IPS DF 4.7 (cell line): ENCODE results near the gene SUPT5H.
"Not testable (repeated sequence)": the region's sequence is repeated elsewhere in the genome, so short reads cannot be mapped to it uniquely, and the experiment has no call there.

Source experiments
- DNase-seq: peaks from one replicate; pipeline ENCODE4 v3.0.0-alpha.2; 2013; ENCODE audit warnings: low spot score; ENCODE audit errors: extremely low read depth

SUPT5H gene

GRCh38 chr19:39425744-39426143 is 19.6 kb upstream of the SUPT5H start:
- no peak for DNase-seq

GRCh38 chr19:39426170-39426569 is 19.2 kb upstream of the SUPT5H start:
- DNase-seq = no peak

GRCh38 chr19:39427707-39428106 is 17.7 kb upstream of the SUPT5H start:
- no peak for DNase-seq

- no peak for DNase-seq
Observed at GRCh38 chr19:39428283-39429112, 16.9 kb upstream of the SUPT5H start.

GRCh38 chr19:39430675-39431593 is 14.4 kb upstream of the SUPT5H start:
- no peak for DNase-seq

GRCh38 chr19:39432677-39433025 is 12.7 kb upstream of the SUPT5H start:
- no peak for DNase-seq

- no peak for DNase-seq
Observed at GRCh38 chr19:39433480-39434079, 11.8 kb upstream of the SUPT5H start.

GRCh38 chr19:39434123-39435076 is 11.0 kb upstream of the SUPT5H start:
- no peak for DNase-seq

- DNase-seq = no peak
Observed at GRCh38 chr19:39435499-39436349, 9.7 kb upstream of the SUPT5H start, which contains the start of gene RPS16. TSS of gene RPS16 (minus strand) at chr19:39435949. CDS start at chr19:39435895, 54 bp downstream.

GRCh38 chr19:39436350-39436716 is 9.0 kb upstream of the SUPT5H start:
- no peak for DNase-seq

GRCh38 chr19:39438270-39438934 is 7.0 kb upstream of the SUPT5H start:
- no peak for DNase-seq

GRCh38 chr19:39444598-39445195 is 685 bp upstream of the SUPT5H start:
- DNase-seq = no peak

- no peak for DNase-seq
Observed at GRCh38 chr19:39446365-39447084, 1.1 kb downstream of the SUPT5H start.

GRCh38 chr19:39448271-39448670 is 2.9 kb downstream of the SUPT5H start:
- no peak for DNase-seq

GRCh38 chr19:39449116-39449797 is 3.9 kb downstream of the SUPT5H start:
- no peak for DNase-seq

GRCh38 chr19:39451257-39451656 is 5.9 kb downstream of the SUPT5H start:
- DNase-seq = not testable (repeated sequence)

GRCh38 chr19:39463403-39463802 is 18.0 kb downstream of the SUPT5H start:
- DNase-seq = no peak
